Esophagus muscularis mucosa (tissue), 4 donors: ENCODE measurements around the gene REPS2.

Experiments used
- EP300 ChIP-seq: sonication (generic); formaldehyde crosslinking; IDR thresholded peaks from one replicate; pipeline ENCODE4 v1.6.1; 2017; ENCODE audit warnings: antibody characterized with exemption
- POLR2A ChIP-seq: fragments of 450-650 bp; IDR thresholded peaks from one replicate; pipeline ENCODE4 v1.6.1; 2017; ENCODE audit warnings: antibody characterized with exemption, moderate library complexity, mild to moderate bottlenecking, low read depth
- POLR2AphosphoS5 ChIP-seq, 2 donors: sonication (generic); formaldehyde crosslinking; IDR thresholded peaks; one replicate each; pipeline ENCODE4 v1.6.1; 2017; ENCODE audit warnings: antibody characterized with exemption in 2 of 2
- TF ChIP-seq, protein P1 (sequence below), 3 experiments: fragments of 200-600 bp in 2 of 3; fragments of 450-650 bp in 1 of 3; sonication (generic) in 2 of 3; IDR thresholded peaks; one replicate each; pipeline ENCODE4 v1.5.1; 2017 to 2019; ENCODE audit warnings: antibody characterized with exemption in 3 of 3, mild to moderate bottlenecking in 2 of 3, moderate library complexity in 1 of 3

- TF ChIP-seq POLR2A (no peak), POLR2AphosphoS5 (IDR thresholded peaks at IDR 0.05) (no peak), EP300 (no peak)
- TF ChIP-seq, protein P1, sequence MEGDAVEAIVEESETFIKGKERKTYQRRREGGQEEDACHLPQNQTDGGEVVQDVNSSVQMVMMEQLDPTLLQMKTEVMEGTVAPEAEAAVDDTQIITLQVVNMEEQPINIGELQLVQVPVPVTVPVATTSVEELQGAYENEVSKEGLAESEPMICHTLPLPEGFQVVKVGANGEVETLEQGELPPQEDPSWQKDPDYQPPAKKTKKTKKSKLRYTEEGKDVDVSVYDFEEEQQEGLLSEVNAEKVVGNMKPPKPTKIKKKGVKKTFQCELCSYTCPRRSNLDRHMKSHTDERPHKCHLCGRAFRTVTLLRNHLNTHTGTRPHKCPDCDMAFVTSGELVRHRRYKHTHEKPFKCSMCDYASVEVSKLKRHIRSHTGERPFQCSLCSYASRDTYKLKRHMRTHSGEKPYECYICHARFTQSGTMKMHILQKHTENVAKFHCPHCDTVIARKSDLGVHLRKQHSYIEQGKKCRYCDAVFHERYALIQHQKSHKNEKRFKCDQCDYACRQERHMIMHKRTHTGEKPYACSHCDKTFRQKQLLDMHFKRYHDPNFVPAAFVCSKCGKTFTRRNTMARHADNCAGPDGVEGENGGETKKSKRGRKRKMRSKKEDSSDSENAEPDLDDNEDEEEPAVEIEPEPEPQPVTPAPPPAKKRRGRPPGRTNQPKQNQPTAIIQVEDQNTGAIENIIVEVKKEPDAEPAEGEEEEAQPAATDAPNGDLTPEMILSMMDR (IDR thresholded peaks at IDR 0.05) = no peak
These were observed 39.7 kb downstream of the REPS2 start for GRCh38 chrX:16986169-16986568.
